K562 (cell line): ENCODE data around the gene FOXO3. TPM values are rescaled to one million over a fixed set of nuclear protein-coding genes. Genes with fewer than 3 reads are reported as not detected.
A peak's percentile ranks its signal among the peaks of the same experiment; 100 is the strongest.

ENCODE experiments used
- HDAC1 ChIP-seq, 2 experiments: fragments of 450-650 bp; IDR thresholded peaks; 2 replicates each; pipeline ENCODE4 v1.6.1; 2016 to 2017; ENCODE audit warnings: inconsistent platforms in 1 of 2, mild to moderate bottlenecking in 1 of 2, moderate library complexity in 1 of 2
- HDGF ChIP-seq: fragments of 450-650 bp; IDR thresholded peaks from 2 replicates; pipeline ENCODE4 v1.6.1; 2016
- MYBL2 ChIP-seq, 2 experiments: fragments of 450-650 bp in 1 of 2; sonication (generic) in 1 of 2; formaldehyde crosslinking in 1 of 2; IDR thresholded peaks; 2 replicates each; pipeline versions ENCODE4 v1.6.1 to v1.8.1; 2017 to 2022; ENCODE audit warnings: borderline replicate concordance in 1 of 2, inconsistent platforms in 1 of 2, low read depth in 1 of 2, mild to moderate bottlenecking in 1 of 2, missing genetic modification reagents in 1 of 2, moderate library complexity in 1 of 2
- NEUROD1 ChIP-seq: fragments of 150-350 bp; IDR thresholded peaks from 2 replicates; pipeline ENCODE4 v1.6.1; 2014; ENCODE audit warnings: borderline replicate concordance, low read length, low read depth; ENCODE audit not compliant: partially characterized antibody
- PHB2 ChIP-seq: fragments of 450-650 bp; IDR thresholded peaks from 2 replicates; pipeline ENCODE4 v1.6.1; 2017; ENCODE audit warnings: low read depth
- PHF20 ChIP-seq: fragments of 450-650 bp; IDR thresholded peaks from 2 replicates; pipeline ENCODE4 v1.6.1; 2018; ENCODE audit not compliant: partially characterized antibody
- SRSF3 ChIP-seq: fragments of 200-400 bp; formaldehyde crosslinking; IDR thresholded peaks from 2 replicates; pipeline ENCODE4 v1.6.1; 2016; ENCODE audit warnings: mild to moderate bottlenecking, low read length, moderate library complexity; ENCODE audit not compliant: insufficient read depth
- ZBTB7A ChIP-seq: IDR thresholded peaks from 2 replicates; pipeline ENCODE4 v1.6.1; 2011; ENCODE audit warnings: low read depth, mild to moderate bottlenecking, low read length, moderate library complexity, borderline replicate concordance; ENCODE audit not compliant: control insufficient read depth
- ZNF134 ChIP-seq: fragments of 250-450 bp; sonication (Bioruptor Pico); conservative IDR thresholded peaks from 2 replicates; pipeline ENCODE4 v1.4.0; 2020
- ZNF175 ChIP-seq: fragments of 200-800 bp; sonication (Bioruptor generic); IDR thresholded peaks from 2 replicates; pipeline ENCODE4 v1.6.1; 2016; ENCODE audit warnings: low read depth, mild to moderate bottlenecking, missing genetic modification characterization, missing compliant biosample characterization
- ZNF3 ChIP-seq: fragments of 250-450 bp; sonication (Bioruptor Pico); IDR thresholded peaks from 2 replicates; pipeline ENCODE4 v1.5.0; 2021; ENCODE audit warnings: mild to moderate bottlenecking, moderate library complexity
- ZNF707 ChIP-seq: fragments of 250-450 bp; sonication (Bioruptor Pico); conservative IDR thresholded peaks from 2 replicates; pipeline ENCODE4 v1.8.0; 2022; ENCODE audit warnings: inconsistent platforms, mild to moderate bottlenecking, moderate library complexity
- ZNF717 ChIP-seq: fragments of 250-450 bp; sonication (Bioruptor Pico); IDR thresholded peaks from 2 replicates; pipeline ENCODE4 v1.5.0; 2021
- polyA plus RNA-seq, 8 experiments: library from polyadenylated mRNA; depleted of rRNA in 4 of 8; stranded (reverse) in 5 of 8; unstranded in 3 of 8; fragments of >200 nt; fragmentation: Nextera tagmentation in 2 of 8; fragmentation: Illumina TruSeq in 1 of 8; extraction: Ambion mirVana in 2 of 8; extraction: Trizol in 1 of 8; gene quantifications; 2 replicates each; pipeline versions ENCODE4 v1.2.1 to v1.2.3, GENCODE V29; 2011 to 2014; ENCODE audit warnings: inconsistent platforms in 1 of 8, missing spikeins in 1 of 8
- total RNA-seq, 7 experiments: library from RNA; depleted of rRNA in 6 of 7; stranded (reverse); fragments of >200 nt in 6 of 7; fragmentation: Illumina TruSeq in 2 of 7; extraction: Trizol in 2 of 7; gene quantifications; 2 replicates each; pipeline versions ENCODE4 v1.2.1 to v1.2.3, GENCODE V29; 2011 to 2021; ENCODE audit warnings: low replicate concordance in 1 of 7
- TF ChIP-seq, protein P1 (sequence below), 2 experiments: fragments of 450-650 bp; IDR thresholded peaks; 2 replicates each; pipeline ENCODE4 v1.6.1; 2018; ENCODE audit warnings: mild to moderate bottlenecking in 2 of 2, low read depth in 1 of 2; ENCODE audit not compliant: partially characterized antibody in 2 of 2
- TF ChIP-seq, protein P2 (sequence below): fragments of 450-650 bp; IDR thresholded peaks from 2 replicates; pipeline ENCODE4 v1.6.1; 2014; ENCODE audit warnings: low read depth, mild to moderate bottlenecking, moderate library complexity, borderline replicate concordance
- TF ChIP-seq, protein P3 (sequence below): IDR thresholded peaks from 2 replicates; pipeline ENCODE4 v1.6.1; 2011; ENCODE audit not compliant: insufficient read length; ENCODE audit errors: extremely low read depth
- TF ChIP-seq, protein P4 (sequence below), 2 experiments: fragments of 450-650 bp in 1 of 2; sonication (generic) in 1 of 2; formaldehyde crosslinking; conservative IDR thresholded peaks; 2 replicates each; pipeline versions ENCODE4 v1.4.0 to v1.8.1; 2020 to 2022; ENCODE audit warnings: mild to moderate bottlenecking in 1 of 2, missing genetic modification reagents in 1 of 2
- TF ChIP-seq, protein P5 (sequence below): fragments of 450-650 bp; IDR thresholded peaks from 2 replicates; pipeline ENCODE4 v1.6.1; 2016; ENCODE audit warnings: antibody characterized with exemption

The FOXO3 gene
- total and polyA plus RNA-seq, 9 of the 15 experiments (the other 6 are each of a cell fraction or from before 2014, with no cell fraction given): 3.0 to 14.6 (median 6.0) TPM

DNA sequence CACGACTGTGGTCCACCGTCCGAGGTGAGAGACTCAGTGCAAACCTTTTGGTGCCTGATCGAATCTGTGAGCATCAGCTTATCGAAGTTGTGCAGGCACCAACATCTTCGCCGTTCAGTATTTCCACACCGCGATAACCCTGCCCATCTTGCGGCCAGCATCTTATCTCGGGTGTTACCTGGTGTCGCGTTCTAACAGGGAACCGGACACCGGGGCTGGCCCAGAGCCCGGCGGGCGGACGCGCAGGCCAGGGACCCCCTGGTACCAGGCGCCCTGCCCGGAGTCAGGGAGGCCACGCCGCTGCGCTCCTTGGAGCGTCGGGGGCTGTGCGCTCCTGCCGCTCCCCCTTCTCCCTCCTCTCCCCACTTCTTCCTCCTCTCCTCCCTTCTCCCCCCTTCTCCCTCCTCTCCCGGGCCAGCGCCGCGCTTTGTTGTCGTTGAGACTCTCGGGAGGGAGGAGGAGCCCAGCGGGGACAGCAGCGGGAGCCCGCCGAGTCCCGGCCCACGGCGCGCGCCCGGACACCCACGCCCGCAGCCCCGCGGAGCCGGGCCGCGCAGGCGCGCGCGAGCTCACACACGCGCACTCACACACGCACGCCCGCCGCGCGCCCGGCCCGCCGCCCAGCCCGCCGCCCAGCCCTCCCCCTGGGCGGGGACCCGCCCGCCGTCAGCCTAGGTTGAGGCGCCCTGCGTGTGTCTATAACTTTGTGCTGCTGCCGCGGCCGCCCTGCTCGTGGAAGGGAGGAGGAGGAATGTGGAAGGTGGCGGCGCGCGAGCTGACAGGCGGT, 1.4 kb upstream of the FOXO3 start (continued):
- TF ChIP-seq, protein P1, sequence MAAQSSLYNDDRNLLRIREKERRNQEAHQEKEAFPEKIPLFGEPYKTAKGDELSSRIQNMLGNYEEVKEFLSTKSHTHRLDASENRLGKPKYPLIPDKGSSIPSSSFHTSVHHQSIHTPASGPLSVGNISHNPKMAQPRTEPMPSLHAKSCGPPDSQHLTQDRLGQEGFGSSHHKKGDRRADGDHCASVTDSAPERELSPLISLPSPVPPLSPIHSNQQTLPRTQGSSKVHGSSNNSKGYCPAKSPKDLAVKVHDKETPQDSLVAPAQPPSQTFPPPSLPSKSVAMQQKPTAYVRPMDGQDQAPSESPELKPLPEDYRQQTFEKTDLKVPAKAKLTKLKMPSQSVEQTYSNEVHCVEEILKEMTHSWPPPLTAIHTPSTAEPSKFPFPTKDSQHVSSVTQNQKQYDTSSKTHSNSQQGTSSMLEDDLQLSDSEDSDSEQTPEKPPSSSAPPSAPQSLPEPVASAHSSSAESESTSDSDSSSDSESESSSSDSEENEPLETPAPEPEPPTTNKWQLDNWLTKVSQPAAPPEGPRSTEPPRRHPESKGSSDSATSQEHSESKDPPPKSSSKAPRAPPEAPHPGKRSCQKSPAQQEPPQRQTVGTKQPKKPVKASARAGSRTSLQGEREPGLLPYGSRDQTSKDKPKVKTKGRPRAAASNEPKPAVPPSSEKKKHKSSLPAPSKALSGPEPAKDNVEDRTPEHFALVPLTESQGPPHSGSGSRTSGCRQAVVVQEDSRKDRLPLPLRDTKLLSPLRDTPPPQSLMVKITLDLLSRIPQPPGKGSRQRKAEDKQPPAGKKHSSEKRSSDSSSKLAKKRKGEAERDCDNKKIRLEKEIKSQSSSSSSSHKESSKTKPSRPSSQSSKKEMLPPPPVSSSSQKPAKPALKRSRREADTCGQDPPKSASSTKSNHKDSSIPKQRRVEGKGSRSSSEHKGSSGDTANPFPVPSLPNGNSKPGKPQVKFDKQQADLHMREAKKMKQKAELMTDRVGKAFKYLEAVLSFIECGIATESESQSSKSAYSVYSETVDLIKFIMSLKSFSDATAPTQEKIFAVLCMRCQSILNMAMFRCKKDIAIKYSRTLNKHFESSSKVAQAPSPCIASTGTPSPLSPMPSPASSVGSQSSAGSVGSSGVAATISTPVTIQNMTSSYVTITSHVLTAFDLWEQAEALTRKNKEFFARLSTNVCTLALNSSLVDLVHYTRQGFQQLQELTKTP (IDR thresholded peaks at IDR 0.05; ENCODE audit: low read depth in 1 of 2, partially characterized antibody in 2 of 2): peak in 1 of 2 experiments; percentile 30
- TF ChIP-seq PHB2 (peak; percentile 86), ZNF175 (CRISPR knock-in tag) (no peak; the same call in 1 of the 2 replicates), NEUROD1 (peak; percentile 48), SRSF3 (no peak), MYBL2 (IDR thresholded peaks at IDR 0.05; ENCODE audit: low read depth) (no peak), MYBL2 (CRISPR knock-in tag; IDR thresholded peaks at IDR 0.05; ENCODE audit: borderline replicate concordance) (no peak), HDGF (no peak), ZNF717 (CRISPR knock-in tag) (no peak), PHF20 (no peak), ZNF134 (CRISPR knock-in tag) (no peak), ZBTB7A (peak; percentile 44; the same call in 1 of the 2 replicates), ZNF707 (CRISPR knock-in tag) (no peak), HDAC1 (IDR thresholded peaks at IDR 0.05) (peak in 1 of 2 experiments; percentile 88; a peak in 2 of 4 replicates), ZNF3 (no peak)
- TF ChIP-seq, protein P2, sequence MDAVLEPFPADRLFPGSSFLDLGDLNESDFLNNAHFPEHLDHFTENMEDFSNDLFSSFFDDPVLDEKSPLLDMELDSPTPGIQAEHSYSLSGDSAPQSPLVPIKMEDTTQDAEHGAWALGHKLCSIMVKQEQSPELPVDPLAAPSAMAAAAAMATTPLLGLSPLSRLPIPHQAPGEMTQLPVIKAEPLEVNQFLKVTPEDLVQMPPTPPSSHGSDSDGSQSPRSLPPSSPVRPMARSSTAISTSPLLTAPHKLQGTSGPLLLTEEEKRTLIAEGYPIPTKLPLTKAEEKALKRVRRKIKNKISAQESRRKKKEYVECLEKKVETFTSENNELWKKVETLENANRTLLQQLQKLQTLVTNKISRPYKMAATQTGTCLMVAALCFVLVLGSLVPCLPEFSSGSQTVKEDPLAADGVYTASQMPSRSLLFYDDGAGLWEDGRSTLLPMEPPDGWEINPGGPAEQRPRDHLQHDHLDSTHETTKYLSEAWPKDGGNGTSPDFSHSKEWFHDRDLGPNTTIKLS: no peak; the same call in 1 of the 2 replicates
- TF ChIP-seq, protein P3, sequence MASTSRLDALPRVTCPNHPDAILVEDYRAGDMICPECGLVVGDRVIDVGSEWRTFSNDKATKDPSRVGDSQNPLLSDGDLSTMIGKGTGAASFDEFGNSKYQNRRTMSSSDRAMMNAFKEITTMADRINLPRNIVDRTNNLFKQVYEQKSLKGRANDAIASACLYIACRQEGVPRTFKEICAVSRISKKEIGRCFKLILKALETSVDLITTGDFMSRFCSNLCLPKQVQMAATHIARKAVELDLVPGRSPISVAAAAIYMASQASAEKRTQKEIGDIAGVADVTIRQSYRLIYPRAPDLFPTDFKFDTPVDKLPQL: no peak
- TF ChIP-seq, protein P4, sequence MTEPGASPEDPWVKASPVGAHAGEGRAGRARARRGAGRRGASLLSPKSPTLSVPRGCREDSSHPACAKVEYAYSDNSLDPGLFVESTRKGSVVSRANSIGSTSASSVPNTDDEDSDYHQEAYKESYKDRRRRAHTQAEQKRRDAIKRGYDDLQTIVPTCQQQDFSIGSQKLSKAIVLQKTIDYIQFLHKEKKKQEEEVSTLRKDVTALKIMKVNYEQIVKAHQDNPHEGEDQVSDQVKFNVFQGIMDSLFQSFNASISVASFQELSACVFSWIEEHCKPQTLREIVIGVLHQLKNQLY (CRISPR knock-in tag; conservative IDR thresholded peaks at IDR 0.05): 0 out of 4 replicates have a peak, but pooled peaks of 1 of the 2 experiments have one; percentile 45
- TF ChIP-seq, protein P5, sequence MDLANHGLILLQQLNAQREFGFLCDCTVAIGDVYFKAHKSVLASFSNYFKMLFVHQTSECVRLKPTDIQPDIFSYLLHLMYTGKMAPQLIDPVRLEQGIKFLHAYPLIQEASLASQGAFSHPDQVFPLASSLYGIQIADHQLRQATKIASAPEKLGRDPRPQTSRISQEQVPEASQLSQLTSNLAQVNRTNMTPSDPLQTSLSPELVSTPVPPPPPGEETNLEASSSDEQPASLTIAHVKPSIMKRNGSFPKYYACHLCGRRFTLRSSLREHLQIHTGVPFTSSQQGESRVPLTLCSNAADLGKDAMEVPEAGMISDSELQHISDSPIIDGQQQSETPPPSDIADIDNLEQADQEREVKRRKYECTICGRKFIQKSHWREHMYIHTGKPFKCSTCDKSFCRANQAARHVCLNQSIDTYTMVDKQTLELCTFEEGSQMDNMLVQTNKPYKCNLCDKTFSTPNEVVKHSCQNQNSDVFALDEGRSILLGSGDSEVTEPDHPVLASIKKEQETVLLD: peak; percentile 57; the same call in 1 of the 2 replicates
